GM12864 (cell line): ENCODE measurements around the gene CACNA1F.

Experiments used
- DNase-seq: peaks from one replicate; pipeline ENCODE4 v3.0.0-alpha.2; 2011; ENCODE audit warnings: low read depth
- H3K4me3 ChIP-seq: 2 replicates; pipeline ENCODE4 v1.5.1; 2011; ENCODE audit warnings: mild to moderate bottlenecking, low read depth, low read length, control low read depth
- TF ChIP-seq, protein P1 (sequence below): IDR thresholded peaks from 2 replicates; pipeline ENCODE4 v1.5.1; 2011; ENCODE audit warnings: low read depth, mild to moderate bottlenecking, moderate library complexity, low read length, control low read depth, inconsistent platforms; ENCODE audit errors: missing control alignments

CACNA1F gene

DNA sequence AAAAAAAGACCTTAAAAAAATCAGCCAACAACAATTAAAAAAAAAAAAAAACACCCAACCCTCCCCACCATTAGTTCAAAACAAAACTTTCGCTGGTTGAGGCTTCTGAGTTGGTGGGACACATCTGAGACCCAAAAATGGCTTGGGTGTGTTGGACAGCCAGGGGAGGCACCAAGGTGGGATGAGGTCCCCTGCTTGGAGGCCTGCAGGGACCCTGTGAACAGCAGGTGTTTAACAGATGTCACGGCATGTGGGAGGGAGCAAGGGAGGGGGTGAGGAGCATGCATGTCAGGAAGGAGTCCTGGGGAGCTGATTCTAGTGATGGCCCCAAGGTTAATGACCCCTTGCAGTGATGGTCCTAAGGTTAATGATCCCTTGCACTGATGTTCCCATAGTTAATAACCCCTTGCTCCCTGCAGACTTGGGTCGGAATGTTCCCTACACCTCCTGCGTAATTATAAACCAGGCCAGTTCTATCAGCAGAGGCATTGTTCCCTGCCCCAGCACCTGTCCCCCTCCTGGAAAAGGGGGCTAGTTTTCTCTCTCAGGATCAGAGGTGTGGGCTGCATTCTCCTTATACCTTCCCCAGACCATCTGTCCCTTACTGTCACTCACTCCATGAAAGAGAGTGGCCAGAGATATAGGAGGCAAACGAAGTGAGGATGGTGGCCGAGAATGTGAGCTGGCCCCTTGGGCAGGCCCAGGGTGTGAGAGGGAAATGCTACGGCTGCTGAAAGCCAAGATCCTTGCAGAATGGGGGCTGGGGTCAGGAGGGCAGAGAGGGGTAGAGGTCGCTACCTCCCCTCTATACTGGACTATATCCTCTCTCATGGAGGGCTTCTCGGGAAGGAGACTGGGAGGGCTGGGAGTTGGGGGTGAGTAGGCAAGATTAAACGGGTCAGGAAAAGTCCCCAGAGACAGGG is 33.6 kb upstream of the CACNA1F start:
- H3K4me3 ChIP-seq, result no peak overlapping the region
- TF ChIP-seq, protein P1, sequence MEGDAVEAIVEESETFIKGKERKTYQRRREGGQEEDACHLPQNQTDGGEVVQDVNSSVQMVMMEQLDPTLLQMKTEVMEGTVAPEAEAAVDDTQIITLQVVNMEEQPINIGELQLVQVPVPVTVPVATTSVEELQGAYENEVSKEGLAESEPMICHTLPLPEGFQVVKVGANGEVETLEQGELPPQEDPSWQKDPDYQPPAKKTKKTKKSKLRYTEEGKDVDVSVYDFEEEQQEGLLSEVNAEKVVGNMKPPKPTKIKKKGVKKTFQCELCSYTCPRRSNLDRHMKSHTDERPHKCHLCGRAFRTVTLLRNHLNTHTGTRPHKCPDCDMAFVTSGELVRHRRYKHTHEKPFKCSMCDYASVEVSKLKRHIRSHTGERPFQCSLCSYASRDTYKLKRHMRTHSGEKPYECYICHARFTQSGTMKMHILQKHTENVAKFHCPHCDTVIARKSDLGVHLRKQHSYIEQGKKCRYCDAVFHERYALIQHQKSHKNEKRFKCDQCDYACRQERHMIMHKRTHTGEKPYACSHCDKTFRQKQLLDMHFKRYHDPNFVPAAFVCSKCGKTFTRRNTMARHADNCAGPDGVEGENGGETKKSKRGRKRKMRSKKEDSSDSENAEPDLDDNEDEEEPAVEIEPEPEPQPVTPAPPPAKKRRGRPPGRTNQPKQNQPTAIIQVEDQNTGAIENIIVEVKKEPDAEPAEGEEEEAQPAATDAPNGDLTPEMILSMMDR, result no peak
- DNase-seq, result no peak

DNA sequence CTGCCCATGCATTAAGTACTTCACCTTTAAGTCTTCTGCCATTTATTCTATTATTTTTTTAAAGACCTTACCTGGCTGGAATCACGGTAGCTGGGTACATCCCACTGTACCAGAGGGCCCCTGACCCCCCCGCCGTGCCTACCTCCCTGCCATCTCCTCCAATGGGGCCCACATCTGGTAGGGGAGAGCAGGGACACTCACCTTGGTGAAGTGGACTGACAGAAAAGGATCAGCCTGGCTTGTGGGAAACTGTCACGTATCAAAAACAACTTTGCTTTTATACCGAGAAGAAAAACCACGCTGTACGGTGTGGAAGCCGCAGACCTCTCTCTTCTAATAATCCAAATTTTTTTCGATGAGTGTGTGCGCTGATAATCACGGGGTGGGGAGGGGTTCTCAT is 31.3 kb upstream of the CACNA1F start, which contains the start of gene FOXP3:
FOXP3 (minus strand) TSS at position 251 of the 400 bp plus-strand sequence. CDS start 6,205 bp downstream, outside the sequence.
- H3K4me3 ChIP-seq, result no peak within 1 kb of the TSS
- TF ChIP-seq, protein P1, result no peak
- no peak for DNase-seq

DNA sequence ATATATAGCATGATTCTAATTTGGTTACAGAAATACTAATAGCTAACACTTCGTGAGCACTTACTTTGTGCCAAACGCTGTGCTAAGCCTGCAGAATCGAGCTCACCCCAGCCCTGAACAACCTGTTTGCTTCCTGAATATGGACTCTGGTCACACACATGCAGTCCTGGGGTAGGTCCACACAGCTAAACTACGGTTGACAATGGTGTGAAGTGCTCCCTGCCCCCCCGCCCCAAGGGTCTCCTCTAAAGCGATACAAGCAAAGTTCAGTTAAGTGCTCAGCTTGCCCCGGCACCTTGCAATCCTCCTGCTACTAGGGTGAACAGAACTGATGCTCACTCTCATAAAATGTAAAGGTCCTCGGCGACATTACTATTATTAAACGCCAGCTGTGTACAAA is 30.5 kb upstream of the CACNA1F start:
- DNase-seq, result no peak
- TF ChIP-seq, protein P1, result no peak
- no peak overlapping the region for H3K4me3 ChIP-seq

DNA sequence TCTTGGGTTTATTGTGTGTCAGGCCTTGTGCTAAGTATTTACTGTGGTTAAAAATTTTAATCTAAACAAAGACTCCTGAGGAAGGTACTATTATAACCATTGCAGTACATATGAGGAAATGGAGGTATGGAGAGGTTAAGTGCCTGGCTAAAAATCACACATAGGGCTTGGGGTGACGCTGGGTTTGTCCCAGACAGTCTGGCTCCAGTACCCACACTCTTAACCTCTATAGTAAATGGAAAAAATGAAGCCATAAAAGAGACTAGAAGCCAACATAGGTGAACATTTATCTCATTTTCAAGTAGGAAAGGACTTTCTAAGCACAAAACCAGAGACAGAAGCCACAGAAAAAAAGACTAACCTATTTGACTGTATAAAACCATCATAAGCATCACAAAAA is 29.5 kb upstream of the CACNA1F start:
- no peak overlapping the region for H3K4me3 ChIP-seq
- TF ChIP-seq, protein P1, result no peak
- DNase-seq, result no peak

DNA sequence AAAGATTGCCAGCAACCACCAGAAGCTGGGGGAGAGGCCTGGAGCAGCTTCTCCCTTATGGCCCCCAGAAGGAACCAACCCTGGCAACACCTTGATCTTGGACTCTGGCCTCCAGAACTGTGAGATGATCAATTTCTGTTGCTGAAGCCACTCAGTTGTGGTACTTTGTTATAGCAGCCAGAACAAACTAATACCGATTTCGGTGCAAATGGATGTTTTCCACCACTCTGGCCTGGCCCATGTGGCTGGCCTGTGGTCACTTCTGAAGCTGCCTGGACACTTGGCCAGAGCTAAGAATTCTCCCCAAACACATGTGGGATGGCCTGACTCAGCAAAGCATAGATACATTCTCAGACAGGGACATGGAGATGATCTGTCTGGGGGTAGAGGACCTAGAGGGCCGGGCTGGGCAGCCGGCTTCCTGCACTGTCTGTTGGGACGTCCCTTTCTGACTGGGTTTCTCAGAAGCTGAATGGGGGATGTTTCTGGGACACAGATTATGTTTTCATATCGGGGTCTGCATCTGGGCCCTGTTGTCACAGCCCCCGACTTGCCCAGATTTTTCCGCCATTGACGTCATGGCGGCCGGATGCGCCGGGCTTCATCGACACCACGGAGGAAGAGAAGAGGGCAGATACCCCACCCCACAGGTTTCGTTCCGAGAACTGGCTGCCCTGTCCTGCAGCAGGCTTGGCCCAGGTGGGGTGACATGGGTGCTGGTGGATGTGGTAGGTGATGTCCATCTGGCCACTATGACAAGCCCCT is 27.3 kb upstream of the CACNA1F start:
- no peak overlapping the region for H3K4me3 ChIP-seq
- TF ChIP-seq, protein P1, result no peak
- DNase-seq, result no peak

DNA sequence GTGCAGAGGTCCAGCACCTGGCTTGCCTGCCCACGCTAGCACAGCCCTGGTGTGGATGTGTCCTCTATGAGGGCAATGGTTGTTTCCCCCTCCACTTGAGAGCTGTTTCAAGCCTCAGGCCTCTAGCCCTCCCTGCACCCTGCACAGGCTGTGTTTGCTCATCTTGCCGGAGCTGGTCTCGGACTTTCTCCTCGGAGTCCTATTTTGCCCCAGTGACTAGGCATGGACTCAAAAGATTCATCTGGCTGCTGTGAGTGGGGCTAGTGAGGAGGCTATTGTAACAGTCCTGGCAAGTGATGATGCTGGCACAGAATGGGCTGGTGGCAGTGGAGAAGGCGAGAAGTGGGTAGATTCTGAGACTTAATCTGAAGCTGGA is 25.6 kb upstream of the CACNA1F start:
- TF ChIP-seq, protein P1, result no peak
- H3K4me3 ChIP-seq, result no peak overlapping the region
- no peak for DNase-seq
